ENCODE data around the gene CXCL12.

- TF ChIP-seq EZH2 (IDR thresholded peaks at IDR 0.05; ENCODE audit: insufficient read depth, poor library complexity, severe bottlenecking) (no peak), EZH2phosphoT487 (IDR thresholded peaks at IDR 0.05; ENCODE audit: insufficient read depth, low read depth) (no peak)
These were observed 31.2 kb downstream of the CXCL12 start for GRCh38 chr10:44353721-44354120.
